Fibroblast of the aortic adventitia (primary cell): ENCODE results near the gene ANKRD6. TPM values are rescaled to one million over a fixed set of nuclear protein-coding genes. Genes with fewer than 3 reads are reported as not detected.

ENCODE experiments used
- DNase-seq: peaks from one replicate; pipeline ENCODE4 v3.0.0-alpha.2; 2010; ENCODE audit warnings: low read depth
- H3K4me3 ChIP-seq: 2 replicates; pipeline ENCODE4 v1.5.1; 2011; ENCODE audit warnings: low read depth, mild to moderate bottlenecking, control low read depth, low read length, moderate library complexity
- total RNA-seq: library from RNA; depleted of rRNA; stranded (reverse); fragments of >200 nt; gene quantifications from 2 replicates; pipeline ENCODE4 v1.2.3, GENCODE V29; 2012; ENCODE audit warnings: low replicate concordance
- TF ChIP-seq, protein P1 (sequence below): IDR thresholded peaks from 2 replicates; pipeline ENCODE4 v1.5.1; 2011; ENCODE audit warnings: mild to moderate bottlenecking, low read length, control low read depth, inconsistent platforms; ENCODE audit not compliant: insufficient read depth

ANKRD6 gene
- total RNA-seq, 1 donor, result 14.6 TPM

DNA sequence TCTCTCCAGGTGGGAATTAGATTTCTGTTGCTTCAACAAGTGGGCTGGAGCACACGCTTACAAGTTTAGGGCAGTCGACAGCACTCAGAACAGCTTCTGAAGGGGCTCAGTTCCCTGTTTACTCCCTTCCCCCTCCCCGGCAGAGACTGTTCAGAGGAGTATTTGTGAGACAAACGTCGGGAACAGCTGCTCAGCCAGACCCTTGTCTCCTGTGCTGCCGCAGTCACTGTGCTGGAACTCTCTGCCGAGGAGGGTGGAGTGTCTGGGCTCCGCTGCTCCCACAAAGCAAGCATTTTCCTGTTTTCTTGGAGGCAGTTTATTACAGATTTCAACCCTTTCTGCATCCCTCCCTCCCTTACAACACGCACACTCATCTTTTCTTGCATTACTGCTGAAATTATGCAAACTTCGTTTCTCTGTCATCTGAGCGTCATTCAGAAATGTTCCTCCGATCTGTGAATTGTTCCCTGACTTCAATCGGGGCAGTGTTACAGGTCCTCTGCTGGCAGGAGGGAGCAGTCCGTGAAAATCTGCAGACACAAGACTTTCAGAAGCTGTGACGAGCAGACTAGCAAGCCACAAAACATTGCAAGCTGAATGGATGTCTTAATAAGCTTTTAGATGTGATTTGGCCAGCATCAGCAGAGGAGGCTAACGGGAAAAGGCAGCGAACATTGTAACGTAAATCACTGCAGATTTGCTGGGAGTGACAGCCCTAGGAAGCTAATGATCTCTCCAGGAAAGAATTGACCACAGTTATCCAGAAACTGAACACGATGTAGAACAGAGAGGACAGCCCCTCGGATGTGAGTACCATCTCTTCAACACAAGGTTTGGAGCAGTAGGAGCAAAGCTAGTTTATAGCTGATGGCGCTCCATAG lies 129.4 kb downstream of the ANKRD6 start:
- TF ChIP-seq, protein P1, sequence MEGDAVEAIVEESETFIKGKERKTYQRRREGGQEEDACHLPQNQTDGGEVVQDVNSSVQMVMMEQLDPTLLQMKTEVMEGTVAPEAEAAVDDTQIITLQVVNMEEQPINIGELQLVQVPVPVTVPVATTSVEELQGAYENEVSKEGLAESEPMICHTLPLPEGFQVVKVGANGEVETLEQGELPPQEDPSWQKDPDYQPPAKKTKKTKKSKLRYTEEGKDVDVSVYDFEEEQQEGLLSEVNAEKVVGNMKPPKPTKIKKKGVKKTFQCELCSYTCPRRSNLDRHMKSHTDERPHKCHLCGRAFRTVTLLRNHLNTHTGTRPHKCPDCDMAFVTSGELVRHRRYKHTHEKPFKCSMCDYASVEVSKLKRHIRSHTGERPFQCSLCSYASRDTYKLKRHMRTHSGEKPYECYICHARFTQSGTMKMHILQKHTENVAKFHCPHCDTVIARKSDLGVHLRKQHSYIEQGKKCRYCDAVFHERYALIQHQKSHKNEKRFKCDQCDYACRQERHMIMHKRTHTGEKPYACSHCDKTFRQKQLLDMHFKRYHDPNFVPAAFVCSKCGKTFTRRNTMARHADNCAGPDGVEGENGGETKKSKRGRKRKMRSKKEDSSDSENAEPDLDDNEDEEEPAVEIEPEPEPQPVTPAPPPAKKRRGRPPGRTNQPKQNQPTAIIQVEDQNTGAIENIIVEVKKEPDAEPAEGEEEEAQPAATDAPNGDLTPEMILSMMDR, result no peak
- H3K4me3 ChIP-seq, result no peak overlapping the region
- peak; percentile 10 for DNase-seq

DNA sequence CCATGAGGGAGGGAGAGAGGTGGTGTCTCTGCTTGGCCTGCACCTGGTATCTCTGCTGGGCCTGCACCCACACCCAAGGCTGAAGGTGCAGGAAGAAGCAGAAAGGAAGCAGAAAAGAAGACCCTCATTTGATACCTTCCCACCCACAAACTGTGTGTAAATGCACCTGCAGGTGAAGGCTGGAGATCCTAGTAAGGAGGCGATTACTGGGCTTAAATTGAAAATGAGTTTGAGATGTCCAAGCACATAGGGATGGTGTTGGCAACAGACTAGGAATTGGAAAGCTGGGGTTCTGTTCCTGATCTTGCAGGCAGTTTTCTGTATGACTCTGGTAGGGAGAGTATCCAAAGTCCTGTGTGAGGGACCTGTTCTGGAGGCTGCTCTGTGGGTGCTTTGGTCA lies 130.9 kb downstream of the ANKRD6 start:
- no peak overlapping the region for H3K4me3 ChIP-seq
- DNase-seq, result no peak
- TF ChIP-seq, protein P1, result no peak

DNA sequence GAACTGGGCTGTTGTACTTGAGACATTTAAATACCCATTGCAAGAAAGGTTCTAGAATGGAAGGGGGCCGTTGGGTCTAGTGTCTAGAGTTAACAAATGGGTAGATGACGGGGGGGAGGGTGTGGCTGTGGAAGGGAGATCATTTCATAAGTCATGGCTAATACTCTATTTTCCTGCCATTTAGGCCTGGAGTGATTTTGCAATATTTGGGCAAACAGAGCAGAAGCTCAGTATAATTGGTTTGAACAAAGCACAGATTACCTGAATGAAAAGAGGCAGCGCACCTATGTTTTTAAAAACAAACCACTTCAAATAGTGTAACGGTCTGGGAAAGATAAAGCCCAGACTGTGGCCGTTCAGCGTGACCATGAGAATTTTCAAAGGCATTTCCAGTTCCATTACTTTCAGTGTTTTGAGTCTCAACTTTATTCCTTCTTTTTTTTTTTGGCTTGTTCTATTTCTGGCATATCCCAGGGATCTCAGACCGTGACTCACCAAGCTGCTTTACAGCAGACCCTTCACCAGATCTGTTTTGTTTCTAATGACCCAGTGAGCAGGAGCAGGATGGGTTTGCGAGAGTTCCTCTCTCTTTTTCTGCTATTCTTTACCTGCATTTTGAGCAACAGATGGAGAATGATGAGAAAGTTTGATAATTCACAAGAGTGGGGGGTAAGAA lies 131.9 kb downstream of the ANKRD6 start:
- TF ChIP-seq, protein P1, result no peak
- peak; percentile 41 for DNase-seq
- no peak overlapping the region for H3K4me3 ChIP-seq

DNA sequence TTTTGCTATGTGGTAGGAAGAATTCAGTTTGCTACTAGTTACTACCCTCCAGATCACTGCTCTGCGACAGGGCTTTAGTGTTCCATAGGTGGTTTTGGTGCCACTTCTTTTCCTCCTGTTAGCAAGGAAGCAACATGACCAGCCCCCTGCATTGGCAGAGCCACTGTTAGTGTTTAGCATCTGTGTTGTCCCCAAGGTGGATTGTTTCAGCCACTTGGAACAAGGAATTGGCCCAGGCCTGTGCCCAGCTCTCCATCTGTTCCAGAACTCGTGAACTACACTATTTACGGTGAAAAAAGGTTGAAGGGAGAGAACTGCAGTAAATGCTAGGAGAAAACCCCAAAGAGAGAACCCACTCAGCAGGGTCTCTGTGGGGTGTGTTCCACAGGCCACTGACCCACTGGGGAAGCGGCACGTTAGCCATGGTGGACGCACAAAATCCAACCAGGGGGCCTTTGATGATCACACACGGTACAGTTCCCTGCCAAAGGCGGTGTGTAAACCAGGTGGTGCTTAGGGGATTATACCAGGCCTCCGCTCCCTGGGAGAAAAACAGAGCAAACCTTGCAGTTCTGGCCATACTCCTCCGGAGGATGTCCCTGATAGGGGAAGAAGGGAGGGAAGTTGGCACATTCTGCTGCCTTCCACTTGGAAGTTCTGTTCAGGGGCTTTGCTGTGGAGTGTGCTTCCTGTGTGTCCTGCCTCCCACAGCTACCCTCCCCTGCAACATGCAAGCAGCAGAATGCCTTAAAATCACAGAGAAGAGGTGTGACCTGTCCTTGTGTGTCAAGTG lies 133.3 kb downstream of the ANKRD6 start:
- no peak overlapping the region for H3K4me3 ChIP-seq
- no peak for DNase-seq
- TF ChIP-seq, protein P1, result no peak

DNA sequence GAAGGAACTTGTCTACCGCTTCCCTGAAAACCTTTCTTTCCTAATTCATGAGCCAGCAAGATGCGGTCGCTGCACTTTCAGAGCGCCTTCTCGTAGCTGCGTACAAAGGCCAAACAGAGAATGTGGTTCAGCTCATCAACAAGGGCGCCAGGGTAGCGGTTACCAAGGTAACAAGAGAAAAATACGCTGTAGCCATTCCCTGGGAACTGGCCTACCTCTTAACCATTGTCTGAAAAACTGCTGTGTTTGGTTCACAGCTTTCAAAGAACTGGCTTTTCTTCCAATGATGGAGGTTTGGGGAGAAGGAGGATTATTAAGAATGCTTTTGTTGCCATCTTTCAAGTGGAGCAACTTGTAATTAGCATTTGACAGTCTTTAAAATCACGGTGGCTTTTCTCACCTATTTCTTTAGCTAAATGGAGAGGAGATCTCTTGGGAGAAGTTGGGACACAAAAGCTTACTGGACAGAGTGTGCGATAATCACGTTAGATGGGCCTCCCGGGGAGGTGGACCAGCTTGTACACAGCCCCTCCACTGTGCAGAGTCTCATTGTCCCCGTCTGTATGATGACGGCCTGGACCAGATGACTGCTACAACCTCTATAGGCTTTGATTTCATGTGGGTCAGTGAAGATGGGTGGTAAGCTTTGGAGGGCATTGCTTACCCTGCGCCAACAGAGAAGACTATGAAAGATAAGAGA lies 134.1 kb downstream of the ANKRD6 start:
- TF ChIP-seq, protein P1, result no peak
- no peak overlapping the region for H3K4me3 ChIP-seq
- DNase-seq, result no peak
